Measurements from ENCODE around the gene TCF7L2.

GRCh38 chr10:113131613-113132261 lies 181.7 kb downstream of the TCF7L2 start:
- TF ChIP-seq EHMT2 (IDR thresholded peaks at IDR 0.05) (no peak), CTCF (IDR thresholded peaks at IDR 0.05 in 2 of 3, conservative IDR thresholded peaks at IDR 0.05 in 1 of 3; ENCODE audit: insufficient read depth in 2 of 3, low read depth in 1 of 3, low read length in 3 of 3) (no peak), POLR2AphosphoS5 (IDR thresholded peaks at IDR 0.05; ENCODE audit: control insufficient read depth, insufficient read depth, low read depth, low read length) (no peak), HDGF (IDR thresholded peaks at IDR 0.05) (no peak), POLR2A (conservative IDR thresholded peaks at IDR 0.05) (no peak), SMC3 (conservative IDR thresholded peaks at IDR 0.05; ENCODE audit: insufficient read depth, low read depth, low read length) (no peak), RAD21 (CRISPR knock-in tag; conservative IDR thresholded peaks at IDR 0.05 in 1 of 2, IDR thresholded peaks at IDR 0.05 in 1 of 2) (no peak), KLF13 (tag; IDR thresholded peaks at IDR 0.05; ENCODE audit: borderline replicate concordance, low read depth) (no peak), KAT2B (IDR thresholded peaks at IDR 0.05; ENCODE audit: low read depth, low read length) (no peak), MAFF (IDR thresholded peaks at IDR 0.05; ENCODE audit: low read length) (no peak), ATF2 (CRISPR knock-in tag; IDR thresholded peaks at IDR 0.05) (no peak), NFATC3 (IDR thresholded peaks at IDR 0.05) (no peak)
